ENCODE results near the gene HAT1.
"Not testable (repeated sequence)": the region's sequence is repeated elsewhere in the genome, so short reads cannot be mapped to it uniquely, and the experiment has no call there.

Gene HAT1

GRCh38 chr2:171983924-171984323 is 61.7 kb downstream of the HAT1 start:
- not testable (repeated sequence) for FAIRE-seq

- FAIRE-seq, result no peak
Measured at GRCh38 chr2:171985076-171985475, 62.8 kb downstream of the HAT1 start.

GRCh38 chr2:171986778-171987177 is 64.5 kb downstream of the HAT1 start:
- no peak for FAIRE-seq

- FAIRE-seq, result no peak
Measured at GRCh38 chr2:171991027-171991426, 68.8 kb downstream of the HAT1 start.

GRCh38 chr2:171995586-171995985 is 73.3 kb downstream of the HAT1 start:
- peak; percentile 29 for FAIRE-seq

GRCh38 chr2:171996021-171996420 is 73.8 kb downstream of the HAT1 start:
- no peak for FAIRE-seq

GRCh38 chr2:171997031-171997430 is 74.8 kb downstream of the HAT1 start:
- FAIRE-seq, result not testable (repeated sequence)

GRCh38 chr2:171999161-171999560 is 76.9 kb downstream of the HAT1 start:
- FAIRE-seq, result no peak

GRCh38 chr2:171999604-172000469 is 77.6 kb downstream of the HAT1 start, which contains the start of gene METAP1D:
Gene METAP1D (plus strand): TSS chr2:171999953. CDS start chr2:171999970, 17 bp downstream.
- FAIRE-seq, result no peak

- FAIRE-seq, result no peak
Measured at GRCh38 chr2:172000696-172001361, 78.6 kb downstream of the HAT1 start.

GRCh38 chr2:172007372-172007771 is 85.1 kb downstream of the HAT1 start:
- no peak for FAIRE-seq

- no peak for FAIRE-seq
Measured at GRCh38 chr2:172009823-172010222, 87.6 kb downstream of the HAT1 start.

- no peak for FAIRE-seq
Measured at GRCh38 chr2:172011812-172012575, 89.7 kb downstream of the HAT1 start.

GRCh38 chr2:172012677-172013391 is 90.6 kb downstream of the HAT1 start:
- no peak for FAIRE-seq

GRCh38 chr2:172013396-172013795 is 91.1 kb downstream of the HAT1 start:
- no peak for FAIRE-seq

- FAIRE-seq, result no peak
Measured at GRCh38 chr2:172021074-172021931, 99.0 kb downstream of the HAT1 start.

- FAIRE-seq, result no peak
Measured at GRCh38 chr2:172021955-172022354, 99.7 kb downstream of the HAT1 start.

GRCh38 chr2:172031536-172031935 is 109.3 kb downstream of the HAT1 start:
- FAIRE-seq, result no peak
